PFSK-1 (cell line): ENCODE results near the gene ZNF630.

Experiments
- FOXP2 ChIP-seq: optimal IDR thresholded peaks from 2 replicates; pipeline ENCODE3; 2011; ENCODE audit warnings: borderline replicate concordance, control low read depth, inconsistent platforms; ENCODE audit not compliant: insufficient read depth; ENCODE audit errors: extremely low read length, extremely low read depth
- POLR2AphosphoS5 ChIP-seq: IDR thresholded peaks from 2 replicates; pipeline ENCODE4 v1.6.1; 2012; ENCODE audit warnings: low read depth, mild to moderate bottlenecking, control low read depth, low read length, moderate library complexity
- REST ChIP-seq, 2 experiments: IDR thresholded peaks; 2 replicates each; pipeline versions ENCODE4 v1.6.1 to v1.8.0; 2011 to 2012; ENCODE audit warnings: low read depth in 2 of 2, low read length in 2 of 2, control low read depth in 1 of 2, inconsistent platforms in 1 of 2, mild to moderate bottlenecking in 1 of 2, moderate library complexity in 1 of 2; ENCODE audit not compliant: insufficient read depth in 1 of 2
- SIN3A ChIP-seq: IDR thresholded peaks from 2 replicates; pipeline ENCODE4 v1.6.1; 2012; ENCODE audit warnings: mild to moderate bottlenecking, low read length, moderate library complexity, borderline replicate concordance; ENCODE audit not compliant: insufficient read depth
- TAF1 ChIP-seq: IDR thresholded peaks from 2 replicates; pipeline ENCODE4 v1.6.1; 2012; ENCODE audit warnings: low read length, control low read depth, borderline replicate concordance; ENCODE audit not compliant: insufficient read depth

ZNF630 gene

GRCh38 chrX:48021026-48021900 is 50.2 kb downstream of the ZNF630 start:
- TF ChIP-seq POLR2AphosphoS5 (no peak), REST (IDR thresholded peaks at IDR 0.05; ENCODE audit: insufficient read depth in 1 of 2, low read depth in 2 of 2, low read length in 2 of 2) (no peak), FOXP2 (no peak), SIN3A (no peak), TAF1 (no peak)
